Motor neuron (in vitro differentiated cells): ENCODE measurements around the gene DMPK. TPM values are rescaled to one million over a fixed set of nuclear protein-coding genes. Genes with fewer than 3 reads are reported as not detected.

Experiments
- ATAC-seq, 8 experiments: fragments of 200-7000 bp; cut with Tn5 transposase; replicated peaks in 6 of 8; 2 replicates each; pipeline ENCODE4 v1.8.0; 2021; ENCODE audit warnings: mild to moderate bottlenecking in 8 of 8, moderate library complexity in 8 of 8
- H3K27ac ChIP-seq, 2 donors: fragments of 250-450 bp; sonication (Bioruptor Pico); 2 replicates each; pipeline ENCODE4 v1.9.0; 2021; ENCODE audit warnings: antibody characterized with exemption in 2 of 2, mild to moderate bottlenecking in 2 of 2, moderate library complexity in 1 of 2
- H3K4me1 ChIP-seq, 2 donors: fragments of 250-450 bp; sonication (Bioruptor Pico); replicated peaks in 1 of 2; 2 replicates each; pipeline ENCODE4 v1.6.1; 2021; ENCODE audit warnings: antibody characterized with exemption in 2 of 2, mild to moderate bottlenecking in 2 of 2, moderate library complexity in 1 of 2
- H3K4me3 ChIP-seq, 5 donors: fragments of 250-450 bp; sonication (Bioruptor Pico); 2 replicates each; pipeline ENCODE4 v1.9.0; 2021; ENCODE audit warnings: antibody characterized with exemption in 5 of 5, mild to moderate bottlenecking in 5 of 5, moderate library complexity in 4 of 5
- WGBS, 10 experiments: fragments of 450-650 bp; shearing (Covaris generic); methylation state at CpG; one replicate each; pipeline ENCODE4 v1.0.0; 2022; 5-methylcytosine and 5-hydroxymethylcytosine counted together
- in situ Hi-C, 9 experiments: fragments of 400-800 bp; cut with MboI; loops; one replicate each; pipeline ENCODE4 v1.15.0; 2021; ENCODE audit warnings: low sequenced_read_pairs in 9 of 9, low pct_unique_long_range_greater_than_20kb in 2 of 9; ENCODE audit not compliant: unreplicated experiment in 9 of 9
- total RNA-seq, 8 experiments: library from RNA; unstranded; fragments of 300-600 nt; gene quantifications; 2 replicates each; pipeline versions ENCODE4 v1.2.3 to v1.2.4, GENCODE V29; 2022

The DMPK gene
- total RNA-seq, 8 experiments from 2014 or later: 18.8 to 41.5 (median 26.9) TPM

DNA sequence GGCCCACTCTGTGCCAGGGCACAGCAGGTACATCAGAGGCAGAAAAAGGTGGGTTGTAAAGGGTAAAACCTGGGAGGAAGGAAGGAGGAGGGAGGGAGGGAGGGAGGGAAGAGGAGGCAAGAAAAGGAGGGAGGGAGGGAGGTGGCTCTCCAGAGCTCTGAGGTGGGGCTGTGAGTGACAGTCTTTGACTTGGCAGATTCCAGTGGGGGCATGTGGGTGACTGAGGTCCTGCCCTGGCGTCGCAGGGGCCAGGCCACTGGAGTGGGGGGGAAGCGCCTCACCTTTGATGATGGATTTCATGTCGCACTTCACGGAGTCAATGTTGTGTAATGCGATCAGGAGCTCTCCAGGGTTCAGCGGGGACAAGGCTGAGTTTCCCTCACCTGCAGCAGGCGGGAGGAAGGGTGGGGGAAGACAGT is 38.8 kb upstream of the DMPK start:
- in situ Hi-C loops: no loop called here
- WGBS, 10 experiments: 100% methylated on average over 1 of the region's 8 CpGs; no CpG with 5 or more reads in 9 of the 10 experiments
- no peak for ATAC-seq
- Histone ChIP-seq H3K27ac (no peak overlapping the region), H3K4me3 (no peak overlapping the region), H3K4me1 (peaks cover 16 to 19% of the 10 kb centered on the region in 2 donors)

DNA sequence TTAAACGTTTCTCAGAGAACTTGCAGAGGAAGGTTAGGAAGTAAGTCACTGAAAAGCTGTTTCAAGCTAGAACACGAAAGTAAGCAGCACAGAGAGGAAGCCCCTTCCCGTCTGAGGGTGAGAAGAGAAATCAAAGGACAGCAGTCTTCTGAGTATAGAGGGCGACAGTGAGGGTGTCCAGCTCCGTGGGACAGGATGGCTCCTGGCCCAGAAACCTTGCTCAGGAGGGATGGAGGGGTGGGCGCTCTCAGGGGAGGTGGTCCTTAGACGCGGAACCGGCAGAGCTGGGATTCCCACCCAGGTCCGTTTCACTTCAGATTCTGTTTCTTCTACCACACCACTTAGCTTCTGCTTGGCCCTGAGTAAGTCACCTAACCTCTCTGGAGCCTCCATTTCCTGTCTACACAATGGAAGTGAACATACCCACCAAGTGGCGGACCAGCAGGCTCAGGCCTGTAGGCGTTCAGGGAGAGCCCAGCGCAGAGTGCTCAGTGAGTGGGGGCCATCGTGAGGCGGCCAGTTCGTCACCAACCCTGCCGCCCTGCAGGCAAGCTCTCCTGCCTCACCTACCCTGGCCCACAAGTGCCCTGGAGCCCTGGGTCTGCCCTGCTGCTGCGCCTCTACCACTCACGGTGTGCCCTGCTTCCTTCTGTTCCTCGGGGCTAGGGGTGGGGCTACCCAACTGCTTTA is 38.3 kb upstream of the DMPK start:
- no peak overlapping the region for H3K27ac ChIP-seq
- ATAC-seq: no peak
- H3K4me3 ChIP-seq: no peak overlapping the region
- peaks cover 18 to 20% of the 10 kb centered on the region in 2 donors for H3K4me1 ChIP-seq
- in situ Hi-C loops: no loop called here
- WGBS, 10 experiments: 33 to 100% (median 83%) methylated on average over 1 to 8 of the region's 20 CpGs; no CpG with 5 or more reads in 4 of the 10 experiments

DNA sequence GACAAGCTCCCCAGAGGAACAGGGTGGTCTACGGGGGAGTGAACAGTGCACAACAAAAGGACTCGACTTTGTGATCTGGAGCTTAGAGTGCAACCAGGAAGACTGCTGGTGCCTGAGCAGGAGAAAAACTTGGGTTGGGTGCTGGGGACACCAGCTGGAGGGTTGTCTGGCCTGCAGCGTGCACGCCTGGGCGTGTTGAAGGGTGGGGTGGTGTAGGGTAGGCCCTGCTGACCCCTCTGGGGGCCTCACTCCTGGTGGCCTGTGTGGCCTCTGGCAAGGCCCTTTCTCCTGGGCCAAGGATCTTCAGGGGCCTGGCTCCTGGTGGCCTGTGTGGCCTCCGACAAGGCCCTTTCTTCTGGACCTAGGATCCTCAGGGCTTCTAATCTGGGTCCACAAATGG is 37.5 kb upstream of the DMPK start:
- ATAC-seq: peak in 2 of 8 experiments; percentile 13 to 35
- Histone ChIP-seq H3K4me3 (no peak overlapping the region), H3K27ac (no peak overlapping the region), H3K4me1 (peaks cover 18 to 23% of the 10 kb centered on the region in 2 donors)
- in situ Hi-C loops: no loop called here
- WGBS, 10 experiments: 48 to 100% (median 80%) methylated on average over 1 to 2 of the region's 6 CpGs; no CpG with 5 or more reads in 7 of the 10 experiments

DNA sequence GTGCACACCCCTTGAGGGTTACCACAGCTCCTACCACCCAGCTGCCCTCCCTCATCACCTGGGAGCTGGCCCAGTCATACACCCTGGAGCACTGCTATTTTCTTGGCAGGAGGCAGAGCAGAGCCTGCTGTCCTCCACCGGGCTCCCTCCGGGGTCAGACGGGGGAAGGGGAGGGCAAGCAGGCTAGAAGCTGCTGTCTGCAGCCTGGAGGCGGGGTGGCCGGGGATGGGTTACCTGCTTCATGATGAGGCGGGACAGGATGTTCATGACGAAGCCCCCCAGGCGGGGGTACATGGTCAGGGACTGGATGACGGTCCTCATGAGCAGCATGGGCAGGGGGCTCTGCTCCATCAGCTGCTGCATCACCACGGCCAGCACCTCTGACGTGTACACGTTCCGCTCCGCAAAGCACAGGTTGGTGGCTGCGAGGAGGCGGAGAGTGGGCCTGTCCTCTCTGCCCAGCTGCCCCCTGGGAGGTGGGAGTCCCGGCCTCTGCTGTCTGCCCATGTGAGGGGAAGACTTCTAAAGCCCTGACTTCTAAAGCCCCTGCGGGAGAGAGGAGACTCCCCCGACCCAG is 35.5 kb upstream of the DMPK start:
- in situ Hi-C loops: no loop called here
- H3K4me3 ChIP-seq: no peak overlapping the region
- 18 to 54% methylated on average over 3 to 5 of the region's 19 CpGs; no CpG with 5 or more reads in 8 of the 10 experiments for WGBS, 10 experiments
- peak overlapping the region; percentile 12 to 31 for H3K27ac ChIP-seq
- H3K4me1 ChIP-seq: peaks cover 18 to 25% of the 10 kb centered on the region in 2 donors
- ATAC-seq: peak in 2 of 8 experiments; percentile 2 to 3

DNA sequence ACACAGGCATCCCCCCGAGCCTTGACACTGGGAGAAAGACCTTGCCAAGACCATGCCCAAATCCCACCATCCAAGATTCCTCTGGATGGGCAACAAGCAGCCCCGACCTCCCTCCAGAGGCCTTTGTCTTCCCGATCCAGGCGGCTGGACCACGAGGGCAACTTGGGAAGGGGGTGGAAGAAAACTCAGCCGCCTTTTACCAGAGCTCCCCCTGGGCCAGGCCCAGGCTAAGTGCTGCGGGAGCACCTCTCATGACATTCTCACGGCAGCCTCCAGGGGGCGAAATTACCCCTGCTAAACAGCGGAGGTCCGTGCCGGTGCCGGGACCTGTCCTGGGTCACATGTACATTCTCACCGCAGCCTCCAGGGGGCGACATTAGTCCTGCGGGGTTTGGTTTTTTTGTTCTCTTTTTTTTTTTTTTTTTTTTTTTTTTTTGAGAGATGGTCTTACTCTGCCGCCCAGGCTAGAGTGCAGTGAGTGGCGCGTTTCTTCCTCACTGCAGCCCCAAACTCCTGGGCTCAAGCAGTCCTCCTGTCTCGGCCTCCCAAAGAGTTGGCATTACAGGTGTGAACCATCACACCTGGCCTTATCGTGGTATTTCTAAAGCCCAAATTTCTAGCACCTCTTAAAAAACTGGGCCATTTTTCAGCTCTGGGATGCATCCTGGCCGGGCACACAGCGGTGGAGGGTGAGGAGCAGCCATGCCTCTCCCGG is 34.9 kb upstream of the DMPK start:
- WGBS, 10 experiments: 0 to 80% (median 36%) methylated on average over 2 to 11 of the region's 24 CpGs; no CpG with 5 or more reads in 3 of the 10 experiments
- peaks cover 18 to 25% of the 10 kb centered on the region in 2 donors for H3K4me1 ChIP-seq
- in situ Hi-C loops: no loop called here
- peak overlapping the region; percentile 69 to 89 for H3K27ac ChIP-seq
- peak; percentile 73 to 94 (median 79) for ATAC-seq
- peak overlapping the region in 3 of 5 donors; percentile 36 to 57 (median 47) for H3K4me3 ChIP-seq

DNA sequence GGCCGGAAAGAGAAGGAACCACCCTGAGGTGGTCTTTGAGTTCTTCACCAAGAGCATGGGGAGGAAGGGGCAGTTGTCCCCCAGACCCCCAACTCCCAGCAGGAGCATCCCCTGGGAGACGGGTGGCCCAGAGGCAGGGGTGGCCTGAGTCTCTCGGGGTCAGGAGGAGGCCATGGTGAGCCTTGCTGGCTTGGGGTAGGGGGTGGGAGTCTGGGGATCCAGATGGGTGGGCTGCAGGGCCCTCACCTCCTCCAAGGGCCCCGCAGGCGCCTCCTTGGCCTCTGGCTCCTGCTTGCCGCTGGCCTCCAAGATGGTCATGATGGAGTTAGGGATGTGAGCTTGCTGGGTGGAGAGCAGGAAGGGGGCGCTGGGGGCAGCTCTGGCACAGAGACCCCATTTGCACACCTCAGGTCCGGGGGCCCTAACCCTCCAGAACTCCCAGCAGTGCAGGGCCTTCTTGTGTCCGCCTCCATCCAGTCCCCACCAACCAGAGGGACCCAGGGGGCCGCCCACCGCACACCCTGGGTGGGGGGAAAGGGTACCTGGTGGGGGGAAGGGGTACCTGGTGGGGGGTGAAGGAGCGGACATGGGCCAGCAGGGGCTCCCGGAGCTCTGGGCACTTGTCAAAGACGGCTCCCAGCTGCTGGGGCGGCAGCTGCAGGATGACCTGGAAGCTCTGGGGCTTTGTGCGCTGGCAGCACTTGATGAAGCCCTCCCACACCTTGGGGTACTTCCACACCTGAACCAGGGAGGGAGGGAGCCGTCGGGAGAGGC is 34.1 kb upstream of the DMPK start:
- Histone ChIP-seq H3K27ac (peak overlapping the region; percentile 69 to 89), H3K4me3 (peak overlapping the region; percentile 26 to 57 (median 36)), H3K4me1 (peaks cover 18 to 25% of the 10 kb centered on the region in 2 donors)
- peak in 4 of 8 experiments; percentile 6 to 11 (median 8) for ATAC-seq
- 63 to 100% methylated on average over 2 of the region's 18 CpGs; no CpG with 5 or more reads in 8 of the 10 experiments for WGBS, 10 experiments
- in situ Hi-C loops: no loop called here

DNA sequence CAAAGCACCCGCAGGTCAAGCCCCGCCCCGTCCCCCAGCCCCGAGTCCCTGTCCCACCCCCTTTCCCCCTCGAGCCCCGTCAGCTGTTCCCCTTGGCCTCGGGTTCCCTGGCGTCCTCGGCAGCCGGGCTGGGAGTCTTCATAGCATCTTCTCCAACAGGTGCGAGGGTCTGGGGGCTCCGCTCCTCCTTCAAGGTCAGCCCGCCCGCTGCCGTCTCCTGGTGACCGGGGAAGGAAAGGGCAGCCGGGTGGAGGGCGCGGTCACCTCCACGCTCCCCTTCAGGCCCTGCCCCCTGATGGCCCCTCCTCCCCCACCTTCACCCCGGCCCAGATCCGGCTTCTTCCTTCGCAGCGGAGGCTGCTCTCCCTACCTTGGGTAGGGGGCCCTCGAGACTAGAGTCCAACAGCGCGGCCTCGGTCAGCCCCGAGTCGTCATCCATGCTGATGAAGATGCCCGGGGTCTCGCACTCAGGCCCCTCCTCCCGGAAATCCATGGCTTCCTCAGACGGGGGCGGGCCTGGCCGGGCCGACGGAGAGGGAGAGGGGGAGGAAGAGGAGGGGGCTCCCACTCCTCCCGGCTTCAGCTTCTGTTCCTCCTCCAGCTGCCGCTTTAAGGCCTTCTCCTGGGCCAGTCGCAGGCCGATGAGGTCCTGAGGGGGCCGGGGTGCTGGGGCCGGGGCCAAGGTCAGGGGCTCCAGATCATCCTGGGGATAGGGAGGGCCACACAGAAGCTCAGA is 33.4 kb upstream of the DMPK start:
- peak overlapping the region; percentile 26 to 57 (median 36) for H3K4me3 ChIP-seq
- peak overlapping the region; percentile 69 to 89 for H3K27ac ChIP-seq
- ATAC-seq: peak in 5 of 8 experiments; percentile 70 to 79 (median 72)
- in situ Hi-C loops: no loop called here
- 0% methylated on average over 4 of the region's 44 CpGs; no CpG with 5 or more reads in 9 of the 10 experiments for WGBS, 10 experiments
- H3K4me1 ChIP-seq: peaks cover 18 to 25% of the 10 kb centered on the region in 2 donors

DNA sequence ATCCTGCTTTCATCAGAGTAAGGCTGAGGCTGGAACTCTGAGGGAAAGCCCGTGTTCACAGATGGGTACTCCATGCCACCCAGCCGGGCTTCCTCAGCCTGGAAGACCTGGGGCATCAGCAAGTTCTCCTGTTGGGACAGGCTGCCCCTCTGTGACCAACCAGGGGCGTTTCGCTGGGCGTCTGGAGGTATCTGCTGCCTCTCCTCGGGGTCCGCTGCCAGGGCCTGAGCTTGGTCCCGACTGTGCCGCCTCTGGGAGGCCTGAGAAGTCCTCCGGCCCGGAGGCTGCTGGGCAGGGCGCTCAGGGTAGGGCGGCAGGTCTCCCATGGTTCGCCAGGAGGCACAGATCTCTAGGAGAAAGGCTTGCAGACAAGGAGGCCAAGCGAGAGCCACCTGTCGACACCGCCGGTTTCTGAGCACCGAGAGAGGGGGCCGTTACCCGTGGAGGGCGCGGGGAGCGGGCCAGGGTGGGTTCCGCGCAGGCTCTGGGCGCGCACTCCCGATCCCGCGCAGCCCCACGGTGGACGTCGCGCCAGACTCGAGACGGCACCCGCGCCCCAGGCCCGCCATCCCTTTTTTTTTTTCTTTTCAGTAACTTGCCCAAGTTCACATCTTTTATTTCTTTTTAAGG is 32.7 kb upstream of the DMPK start, which contains the start of gene RSPH6A:
Gene RSPH6A, minus strand, starts transcription at position 458 of the 630 bp plus-strand sequence. Its CDS starts 132 bp downstream, at position 326.
- in situ Hi-C loops: no loop called here
- 35% methylated on average over 5 of the region's 40 CpGs; no CpG with 5 or more reads in 9 of the 10 experiments for WGBS, 10 experiments
- ATAC-seq: peak in 5 of 8 experiments; percentile 1 to 18 (median 6)
- Histone ChIP-seq H3K4me3 (peak within 1 kb of the TSS; percentile 26 to 57 (median 36)), H3K27ac (peak within 1 kb of the TSS; percentile 69 to 89), H3K4me1 (peaks cover 18 to 25% of the 10 kb centered on the region in 2 donors)

DNA sequence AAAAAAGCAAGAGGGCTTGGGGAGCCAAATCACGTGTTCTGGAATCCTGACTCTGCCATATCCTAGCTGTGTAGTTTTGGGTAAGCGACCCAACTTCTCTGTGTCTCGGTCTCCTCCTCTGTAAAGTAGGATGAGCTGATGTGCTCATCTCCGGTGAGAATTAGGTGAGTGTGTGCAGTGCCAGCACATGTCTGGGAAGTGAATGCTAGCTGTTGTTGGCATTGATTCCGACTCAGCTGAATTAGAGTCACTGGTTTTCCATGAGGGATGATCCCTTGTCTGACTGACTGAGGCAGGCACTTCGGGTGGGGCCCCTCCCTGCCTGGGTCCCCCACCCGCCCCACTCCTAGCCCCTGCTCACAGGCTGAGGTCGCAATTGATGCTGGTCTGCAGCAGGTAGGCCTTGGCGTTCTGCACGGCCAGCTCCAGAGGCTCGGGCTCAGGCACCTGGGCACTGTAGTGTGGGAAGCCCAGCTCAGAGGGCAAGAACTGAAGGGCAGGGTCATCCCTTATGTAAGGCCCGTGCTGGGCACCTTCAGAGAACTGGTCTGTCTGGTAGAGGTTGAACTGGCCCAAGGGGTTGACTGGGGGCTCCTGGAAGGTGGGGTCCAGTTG is 32.0 kb upstream of the DMPK start:
- H3K4me3 ChIP-seq: peak overlapping the region in 1 of 5 donors; percentile 57
- ATAC-seq: no peak
- WGBS, 10 experiments: 80 to 100% (median 87%) methylated on average over 1 to 5 of the region's 12 CpGs; no CpG with 5 or more reads in 4 of the 10 experiments
- H3K27ac ChIP-seq: no peak overlapping the region
- H3K4me1 ChIP-seq: peaks cover 18 to 25% of the 10 kb centered on the region in 2 donors
- in situ Hi-C loops: no loop called here

DNA sequence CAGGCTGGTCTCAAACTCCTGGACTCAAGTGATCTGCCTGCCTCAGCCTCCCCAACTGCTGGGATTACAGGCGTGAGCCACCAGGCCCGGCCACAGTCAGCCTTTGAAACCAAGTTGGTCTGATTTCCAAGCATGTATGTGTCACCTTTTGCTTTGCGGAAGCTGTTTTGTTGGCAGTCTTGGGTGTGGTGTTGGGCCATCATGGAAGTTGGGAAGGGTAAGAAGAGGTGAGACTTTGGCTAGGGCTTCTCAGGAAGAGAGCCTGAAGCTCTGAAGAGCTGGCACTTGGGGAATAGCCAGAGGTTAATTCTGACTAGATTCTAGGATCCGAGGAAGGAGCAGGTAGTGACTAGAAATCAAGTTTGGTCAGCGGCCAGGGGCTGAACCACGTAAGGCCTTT is 30.0 kb upstream of the DMPK start:
- 74 to 100% (median 85%) methylated on average over 1 to 6 of the region's 6 CpGs; no CpG with 5 or more reads in 1 of the 10 experiments for WGBS, 10 experiments
- in situ Hi-C loops: no loop called here
- Histone ChIP-seq H3K4me3 (no peak overlapping the region), H3K27ac (no peak overlapping the region), H3K4me1 (peaks cover 10 to 15% of the 10 kb centered on the region in 2 donors)
- no peak for ATAC-seq

DNA sequence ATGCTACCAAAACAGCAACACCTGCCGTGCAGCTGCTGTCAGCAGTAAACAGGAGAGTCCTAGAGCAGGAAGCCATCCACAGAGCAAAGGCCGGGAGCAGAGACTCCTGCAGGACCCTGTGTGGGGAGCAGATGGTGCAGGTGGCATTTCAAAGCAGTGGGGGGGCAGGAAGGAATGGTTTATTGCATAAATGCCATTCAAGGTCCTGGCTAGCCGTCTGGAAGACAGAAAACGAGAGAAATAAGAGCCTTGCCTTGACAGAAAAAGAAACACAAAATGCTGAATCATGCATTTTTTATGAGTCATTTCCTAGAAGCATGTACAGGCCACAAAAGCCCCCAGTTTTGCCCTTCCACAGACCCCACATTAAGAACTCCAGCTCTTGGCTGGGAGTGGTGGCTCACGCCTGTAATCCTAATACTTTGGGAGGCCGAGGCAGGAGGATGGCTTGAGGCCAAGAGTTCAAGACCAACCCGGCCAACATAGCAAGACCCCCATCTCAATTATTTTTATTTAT is 27.4 kb upstream of the DMPK start:
- WGBS, 10 experiments: 0 to 86% (median 64%) methylated on average over 1 to 7 of the region's 7 CpGs; no CpG with 5 or more reads in 3 of the 10 experiments
- peak; percentile 18 to 61 (median 32) for ATAC-seq
- no peak overlapping the region for H3K27ac ChIP-seq
- in situ Hi-C loops: no loop called here
- peaks cover 0 to 2% of the 10 kb centered on the region in 2 donors for H3K4me1 ChIP-seq
- H3K4me3 ChIP-seq: no peak overlapping the region
